Kidney (tissue), 14 donors: ENCODE measurements around the gene ATAD1. TPM values are rescaled to one million over a fixed set of nuclear protein-coding genes. Genes with fewer than 3 reads are reported as not detected.

Experiments used
- DNase-seq, 5 donors: peaks; one replicate each; pipeline ENCODE4 v3.0.0-alpha.2; 2013 to 2020
- FAIRE-seq: peaks from 2 replicates; lab custom pipeline; 2012; peaks lifted over from hg19 to GRCh38; lab: Jason Lieb, UNC
- H3K27ac ChIP-seq, 2 donors: one replicate each; pipeline ENCODE4 v1.7.0; 2013; ENCODE audit warnings: low read depth in 2 of 2, low read length in 2 of 2, inconsistent platforms in 1 of 2
- H3K27me3 ChIP-seq: one replicate; pipeline ENCODE4 v1.7.1; 2013; ENCODE audit warnings: low read length, inconsistent platforms; ENCODE audit not compliant: control insufficient read depth, insufficient read depth
- H3K36me3 ChIP-seq, 3 donors: one replicate each; pipeline versions ENCODE4 v1.7.0 to v1.7.1; 2013; ENCODE audit warnings: low read length in 3 of 3, control low read depth in 1 of 3, inconsistent platforms in 1 of 3; ENCODE audit not compliant: insufficient read depth in 3 of 3, control insufficient read depth in 2 of 3
- H3K4me1 ChIP-seq, 3 donors: one replicate each; pipeline versions ENCODE4 v1.7.0 to v1.7.1; 2013; ENCODE audit warnings: low read length in 3 of 3, inconsistent platforms in 1 of 3, low read depth in 1 of 3; ENCODE audit not compliant: control insufficient read depth in 2 of 3, insufficient read depth in 2 of 3
- H3K4me3 ChIP-seq, 3 donors: one replicate each; pipeline versions ENCODE4 v1.7.0 to v1.8.1; 2013; ENCODE audit warnings: low read length in 3 of 3, control low read depth in 1 of 3, inconsistent platforms in 1 of 3
- H3K9ac ChIP-seq, 3 donors: one replicate each; pipeline versions ENCODE4 v1.7.0 to v1.7.1; 2013; ENCODE audit warnings: low read length in 3 of 3, control low read depth in 1 of 3, inconsistent platforms in 1 of 3
- H3K9me3 ChIP-seq, 3 donors: one replicate each; pipeline versions ENCODE4 v1.7.0 to v1.7.1; 2013; ENCODE audit warnings: low read length in 3 of 3, control low read depth in 1 of 3, inconsistent platforms in 1 of 3; ENCODE audit not compliant: control insufficient read depth in 2 of 3, insufficient read depth in 1 of 3
- intact Hi-C: fragments of 100-400 bp; cut with DNase I; formaldehyde crosslinking; loops from one replicate; pipeline ENCODE4 v1.11.1; 2022
- polyA plus RNA-seq: library from polyadenylated mRNA; stranded (reverse); fragments of 350-450 nt; fragmentation: Illumina TruSeq; extraction: RNeasy Lipid Tissue Mini Kit (QIAGEN cat#74804); gene quantifications from one replicate; pipeline ENCODE4 v1.2.3, GENCODE V29; 2014; ENCODE audit warnings: low read depth, low replicate concordance; ENCODE audit not compliant: insufficient read depth
- total RNA-seq: library from RNA; stranded (reverse); fragmentation: NEBNext Ultra II Directional; extraction: Animal tissue kit (Norgen Biotek cat#: 25700); gene quantifications from one replicate; pipeline ENCODE4 v1.2.1, GENCODE V29; 2021
- TF ChIP-seq, protein P1 (sequence below): IDR thresholded peaks from 3 replicates; pipeline ENCODE4 v1.5.1; 2012; ENCODE audit warnings: mild to moderate bottlenecking, moderate library complexity, borderline replicate concordance; ENCODE audit not compliant: insufficient read depth; ENCODE audit errors: extremely low read depth
- donor health status: control.
- donor health status: control.
- donor health status: control.
- donor health status: control.
- donor health status: control.
- donor health status: DM: yes; HTN: yes; CAD: no.
- donor health status: Normal renal cell carcinoma (clear cell type).

The ATAD1 gene
- total and polyA plus RNA-seq, 2 donors from 2014 or later: 22.0 to 57.3 TPM

GRCh38 chr10:87771871-87772500 lies 46.0 kb downstream of the ATAD1 start:
- TF ChIP-seq, protein P1, sequence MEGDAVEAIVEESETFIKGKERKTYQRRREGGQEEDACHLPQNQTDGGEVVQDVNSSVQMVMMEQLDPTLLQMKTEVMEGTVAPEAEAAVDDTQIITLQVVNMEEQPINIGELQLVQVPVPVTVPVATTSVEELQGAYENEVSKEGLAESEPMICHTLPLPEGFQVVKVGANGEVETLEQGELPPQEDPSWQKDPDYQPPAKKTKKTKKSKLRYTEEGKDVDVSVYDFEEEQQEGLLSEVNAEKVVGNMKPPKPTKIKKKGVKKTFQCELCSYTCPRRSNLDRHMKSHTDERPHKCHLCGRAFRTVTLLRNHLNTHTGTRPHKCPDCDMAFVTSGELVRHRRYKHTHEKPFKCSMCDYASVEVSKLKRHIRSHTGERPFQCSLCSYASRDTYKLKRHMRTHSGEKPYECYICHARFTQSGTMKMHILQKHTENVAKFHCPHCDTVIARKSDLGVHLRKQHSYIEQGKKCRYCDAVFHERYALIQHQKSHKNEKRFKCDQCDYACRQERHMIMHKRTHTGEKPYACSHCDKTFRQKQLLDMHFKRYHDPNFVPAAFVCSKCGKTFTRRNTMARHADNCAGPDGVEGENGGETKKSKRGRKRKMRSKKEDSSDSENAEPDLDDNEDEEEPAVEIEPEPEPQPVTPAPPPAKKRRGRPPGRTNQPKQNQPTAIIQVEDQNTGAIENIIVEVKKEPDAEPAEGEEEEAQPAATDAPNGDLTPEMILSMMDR: peak; percentile 39
- H3K27ac ChIP-seq: no peak overlapping the region
- H3K36me3 ChIP-seq: peaks cover 0 to 6% (median 4%) of the 10 kb centered on the region in 3 donors
- peak; percentile 98 for FAIRE-seq
- intact Hi-C loops: no loop called here
- H3K4me1 ChIP-seq: no peaks in the 10 kb centered on the region
- H3K9ac ChIP-seq: no peak overlapping the region
- no peaks in the 10 kb centered on the region for H3K9me3 ChIP-seq
- H3K4me3 ChIP-seq: no peak overlapping the region
- H3K27me3 ChIP-seq: no peaks in the 10 kb centered on the region
- peak in 2 of 5 donors; percentile 36 to 68 for DNase-seq

DNA sequence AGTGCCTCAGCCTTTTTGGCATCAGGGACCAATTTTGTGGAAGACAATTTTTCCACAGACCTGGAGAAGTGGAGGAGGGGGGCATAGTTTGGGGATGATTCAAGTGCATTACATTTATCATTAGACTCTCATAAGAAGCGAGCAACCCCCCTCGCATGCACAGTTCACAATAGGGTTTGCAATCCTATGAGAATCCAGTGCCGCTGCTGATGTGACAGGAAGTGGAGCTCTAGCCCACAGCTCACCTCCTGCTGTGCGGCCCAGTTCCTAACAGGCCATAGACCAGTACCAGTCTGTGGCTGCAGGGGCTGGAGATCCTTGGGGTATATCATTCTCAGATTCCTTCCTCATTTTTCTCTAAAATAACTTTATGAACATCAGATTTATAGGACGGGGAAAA lies 50.8 kb downstream of the ATAD1 start:
- H3K27me3 ChIP-seq: no peaks in the 10 kb centered on the region
- TF ChIP-seq, protein P1: no peak
- peaks cover 0 to 5% (median 2%) of the 10 kb centered on the region in 3 donors for H3K36me3 ChIP-seq
- no peak for FAIRE-seq
- H3K27ac ChIP-seq: no peak overlapping the region
- no peak overlapping the region for H3K9ac ChIP-seq
- no peaks in the 10 kb centered on the region for H3K9me3 ChIP-seq
- intact Hi-C loops: no loop called here
- H3K4me3 ChIP-seq: no peak overlapping the region
- no peaks in the 10 kb centered on the region for H3K4me1 ChIP-seq
- no peak for DNase-seq

- Histone ChIP-seq H3K4me3 (no peak overlapping the region), H3K27me3 (no peaks in the 10 kb centered on the region), H3K4me1 (no peaks in the 10 kb centered on the region), H3K9ac (no peak overlapping the region), H3K36me3 (peaks cover 0 to 5% (median 2%) of the 10 kb centered on the region in 3 donors), H3K27ac (no peak overlapping the region), H3K9me3 (no peaks in the 10 kb centered on the region)
- TF ChIP-seq, protein P1: no peak
- DNase-seq: no peak
- intact Hi-C loops: no loop called here
- FAIRE-seq: no peak
Measured at GRCh38 chr10:87765666-87766376, 52.2 kb downstream of the ATAD1 start.
